T-helper 2 cell treated with Interferon-gamma antibody and Interleukin-4, amounts not matched to agents 5 μg/mL and 100 μg/mL, for 36 hours (primary cell): ENCODE results near the gene EXOC2.
A peak's percentile ranks its signal among the peaks of the same experiment; 100 is the strongest.
"Not testable (repeated sequence)": the region's sequence is repeated elsewhere in the genome, so short reads cannot be mapped to it uniquely, and the experiment has no call there.

Experiments
- DNase-seq: peaks from one replicate; pipeline ENCODE4 v3.0.0; 2021; ENCODE audit warnings: low spot score
- H3K27ac Mint-ChIP-seq: one replicate; pipeline ENCODE4 v1.8.0; 2021; ENCODE audit warnings: mild to moderate bottlenecking, mixed read lengths
- H3K27me3 Mint-ChIP-seq: one replicate; pipeline ENCODE4 v1.8.0; 2021; ENCODE audit warnings: low read depth, mixed read lengths
- H3K36me3 Mint-ChIP-seq: one replicate; pipeline ENCODE4 v1.8.0; 2021; ENCODE audit warnings: low read depth, mixed read lengths
- H3K4me1 Mint-ChIP-seq: one replicate; pipeline ENCODE4 v1.8.0; 2021; ENCODE audit warnings: low read depth, mixed read lengths
- H3K4me3 Mint-ChIP-seq: one replicate; pipeline ENCODE4 v1.8.0; 2022; ENCODE audit warnings: mild to moderate bottlenecking, moderate library complexity, mixed read lengths
- H3K9me3 Mint-ChIP-seq: one replicate; pipeline ENCODE4 v1.8.0; 2021; ENCODE audit warnings: mixed read lengths

The EXOC2 gene

DNA sequence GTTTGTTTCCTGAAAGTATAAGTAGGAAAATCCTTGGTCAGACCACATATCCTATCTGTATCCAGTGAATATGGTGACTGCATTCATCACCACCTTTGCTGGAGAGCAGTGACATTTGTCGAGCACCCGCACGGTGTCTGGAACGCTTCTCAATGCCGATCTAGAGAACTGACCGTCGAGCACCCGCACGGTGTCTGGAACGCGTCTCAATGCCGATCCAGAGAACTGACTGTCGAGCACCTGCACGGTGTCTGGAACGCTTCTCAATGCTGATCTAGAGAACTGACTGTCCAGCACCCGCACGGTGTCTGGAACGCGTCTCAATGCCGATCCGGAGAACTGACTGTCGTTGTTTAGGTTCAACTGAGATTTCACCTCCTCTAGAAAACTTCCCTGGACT, 103.8 kb downstream of the EXOC2 start:
- no peak overlapping the region for H3K27ac Mint-ChIP-seq
- H3K9me3 Mint-ChIP-seq, result no peaks in the 10 kb centered on the region
- peaks cover 39% of the 10 kb centered on the region for H3K4me1 Mint-ChIP-seq
- peaks cover 31% of the 10 kb centered on the region for H3K36me3 Mint-ChIP-seq
- no peaks in the 10 kb centered on the region for H3K27me3 Mint-ChIP-seq
- DNase-seq, result no peak
- H3K4me3 Mint-ChIP-seq, result no peak overlapping the region

DNA sequence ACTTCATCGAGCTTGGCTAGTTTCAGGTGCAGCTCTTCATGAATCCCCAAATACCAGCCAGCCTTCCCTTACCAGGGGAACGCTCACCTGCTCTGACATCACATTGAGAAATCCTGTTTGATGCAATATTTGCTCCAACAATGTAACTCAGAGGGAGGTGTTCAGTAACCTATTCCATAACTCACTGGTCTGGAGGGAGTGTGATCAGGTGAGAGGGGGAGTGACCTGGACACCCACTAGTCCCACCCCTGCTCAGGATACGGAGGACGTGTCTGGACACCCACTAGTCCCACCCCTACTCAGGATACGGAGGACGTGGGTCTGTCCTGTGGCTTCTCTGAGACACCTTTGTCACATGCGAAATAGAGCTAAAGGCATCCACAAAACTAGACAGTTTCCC, 106.4 kb downstream of the EXOC2 start:
- no peaks in the 10 kb centered on the region for H3K27me3 Mint-ChIP-seq
- H3K27ac Mint-ChIP-seq, result no peak overlapping the region
- H3K9me3 Mint-ChIP-seq, result no peaks in the 10 kb centered on the region
- no peak for DNase-seq
- H3K4me1 Mint-ChIP-seq, result peaks cover 42% of the 10 kb centered on the region
- H3K36me3 Mint-ChIP-seq, result peaks cover 23% of the 10 kb centered on the region
- no peak overlapping the region for H3K4me3 Mint-ChIP-seq

DNA sequence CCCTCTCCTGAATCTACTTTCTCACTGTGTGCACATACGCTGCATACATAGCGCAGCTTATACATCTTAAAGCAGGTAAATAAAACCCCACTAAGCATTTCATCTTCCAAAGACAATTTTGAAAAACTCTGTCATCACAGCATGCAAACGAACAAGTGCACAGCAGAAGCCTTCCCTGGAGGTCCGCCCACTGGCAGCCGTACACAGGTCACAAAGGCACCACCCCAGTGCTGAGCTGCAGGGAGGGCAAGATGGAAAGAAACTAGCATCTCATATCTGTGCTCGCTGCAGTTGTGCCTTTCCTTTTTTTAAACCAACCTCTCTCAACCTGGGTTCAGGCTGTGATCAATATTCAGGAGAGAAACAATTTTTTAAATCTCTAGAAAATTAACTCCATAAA, 109.3 kb downstream of the EXOC2 start:
- Mint-ChIP-seq H3K27ac (peak overlapping the region; percentile 29), H3K4me3 (peak overlapping the region; percentile 58), H3K27me3 (no peaks in the 10 kb centered on the region)

DNA sequence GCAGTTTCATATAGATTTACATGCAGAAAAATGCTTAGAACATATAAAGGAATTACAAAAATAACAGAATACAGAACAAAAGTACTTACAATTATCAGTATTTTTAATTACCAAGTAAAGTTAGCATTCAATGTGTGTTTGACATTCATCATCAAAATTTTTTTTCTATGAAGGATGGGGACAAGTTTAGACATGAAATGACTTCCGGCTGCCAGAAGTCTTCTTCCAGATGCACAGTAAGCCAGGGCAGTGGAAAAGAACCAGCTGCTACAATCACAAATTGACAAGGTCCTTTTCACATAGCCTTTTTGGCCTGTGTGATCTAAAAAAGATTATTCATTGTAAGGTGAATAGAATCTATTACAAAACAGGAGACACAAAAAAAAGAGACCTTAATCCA, 109.8 kb downstream of the EXOC2 start:
- no peaks in the 10 kb centered on the region for H3K9me3 Mint-ChIP-seq
- H3K4me1 Mint-ChIP-seq, result peaks cover 45% of the 10 kb centered on the region
- peaks cover 9% of the 10 kb centered on the region for H3K36me3 Mint-ChIP-seq
- no peaks in the 10 kb centered on the region for H3K27me3 Mint-ChIP-seq
- no peak overlapping the region for H3K27ac Mint-ChIP-seq
- H3K4me3 Mint-ChIP-seq, result no peak overlapping the region
- DNase-seq, result no peak

More for the DNA sequence above, 109.3 kb downstream of the EXOC2 start:
- no peak for DNase-seq
- Mint-ChIP-seq H3K9me3 (no peaks in the 10 kb centered on the region), H3K4me1 (peaks cover 40% of the 10 kb centered on the region), H3K36me3 (peaks cover 9% of the 10 kb centered on the region)

DNA sequence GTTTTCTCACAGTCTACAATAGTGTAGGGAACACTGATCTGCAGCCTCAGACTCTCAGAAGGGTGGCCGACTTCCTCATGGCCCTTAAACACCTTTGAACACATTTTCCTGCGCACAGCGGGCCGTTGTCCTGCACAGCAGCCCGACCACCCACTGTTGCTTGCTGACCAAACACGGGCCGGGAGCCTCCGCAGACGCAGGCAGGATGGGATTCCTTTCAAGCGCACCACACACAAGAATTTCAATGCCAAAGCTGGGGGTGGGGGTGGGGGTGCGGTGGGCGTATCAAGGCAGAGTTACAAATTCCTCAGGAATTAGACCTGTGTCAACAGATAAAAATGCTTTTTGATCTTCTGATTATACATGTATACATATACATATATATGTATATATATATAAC, 110.6 kb downstream of the EXOC2 start:
- Mint-ChIP-seq H3K4me3 (peak overlapping the region; percentile 67), H3K27me3 (no peaks in the 10 kb centered on the region), H3K9me3 (no peaks in the 10 kb centered on the region), H3K4me1 (peaks cover 51% of the 10 kb centered on the region), H3K36me3 (peaks cover 9% of the 10 kb centered on the region), H3K27ac (no peak overlapping the region)
- no peak for DNase-seq

DNA sequence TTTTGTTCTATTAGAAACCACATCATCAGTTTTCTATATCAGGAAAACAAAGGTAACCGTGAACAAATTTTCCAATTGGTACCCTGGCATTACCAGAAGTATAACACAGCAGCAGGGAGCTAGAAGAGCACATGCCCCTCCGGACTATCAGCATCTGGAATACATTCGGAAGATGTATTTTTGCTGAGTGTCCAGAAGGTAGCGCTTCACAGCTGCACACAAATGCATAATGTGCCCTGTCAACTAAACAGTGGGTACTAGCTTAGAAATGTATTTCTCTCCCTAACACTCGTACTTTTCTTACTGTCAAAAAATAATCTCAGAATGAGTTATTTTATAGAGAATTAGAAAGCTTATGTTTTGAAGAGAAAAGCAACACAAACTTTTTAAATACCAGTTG, 113.6 kb downstream of the EXOC2 start:
- Mint-ChIP-seq H3K36me3 (peaks cover 27% of the 10 kb centered on the region), H3K4me1 (peaks cover 46% of the 10 kb centered on the region), H3K9me3 (peaks cover 21% of the 10 kb centered on the region), H3K27ac (no peak overlapping the region), H3K4me3 (no peak overlapping the region), H3K27me3 (no peaks in the 10 kb centered on the region)
- no peak for DNase-seq

DNA sequence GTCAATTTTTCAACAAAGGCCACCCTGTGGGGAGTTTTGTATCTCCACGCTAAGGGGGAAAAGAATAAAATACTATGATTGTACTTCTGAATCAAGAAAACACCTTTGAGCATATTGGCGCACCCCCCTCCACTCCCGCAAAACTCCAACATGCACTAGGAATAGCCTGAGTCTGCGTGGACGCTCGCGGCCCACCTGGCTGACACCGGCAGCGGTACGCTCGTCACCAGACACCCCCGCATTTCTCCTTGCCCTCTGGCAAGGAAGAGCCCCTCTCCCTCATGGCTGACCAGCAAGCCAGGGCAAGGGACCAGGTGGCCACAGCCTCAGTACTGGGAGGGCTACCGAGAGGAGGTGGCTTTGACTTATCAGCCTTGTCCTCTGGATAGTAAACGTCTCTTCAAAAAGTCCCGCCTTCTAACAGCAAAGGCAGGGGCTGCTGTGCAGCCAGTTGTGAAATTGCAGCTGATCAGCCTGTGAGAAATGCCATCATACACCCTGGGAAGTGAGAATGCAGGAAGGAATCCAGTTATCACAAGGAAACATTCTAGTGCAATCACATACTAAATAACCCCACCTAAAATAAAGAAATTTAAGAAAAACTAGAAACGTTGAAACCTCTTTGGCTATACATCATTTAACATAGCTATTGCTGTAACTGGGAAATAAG, 120.2 kb downstream of the EXOC2 start:
- DNase-seq, result no peak
- H3K27ac Mint-ChIP-seq, result no peak overlapping the region
- peaks cover 29% of the 10 kb centered on the region for H3K9me3 Mint-ChIP-seq
- H3K4me3 Mint-ChIP-seq, result no peak overlapping the region
- peaks cover 45% of the 10 kb centered on the region for H3K4me1 Mint-ChIP-seq
- no peaks in the 10 kb centered on the region for H3K27me3 Mint-ChIP-seq
- H3K36me3 Mint-ChIP-seq, result peaks cover 68% of the 10 kb centered on the region

DNA sequence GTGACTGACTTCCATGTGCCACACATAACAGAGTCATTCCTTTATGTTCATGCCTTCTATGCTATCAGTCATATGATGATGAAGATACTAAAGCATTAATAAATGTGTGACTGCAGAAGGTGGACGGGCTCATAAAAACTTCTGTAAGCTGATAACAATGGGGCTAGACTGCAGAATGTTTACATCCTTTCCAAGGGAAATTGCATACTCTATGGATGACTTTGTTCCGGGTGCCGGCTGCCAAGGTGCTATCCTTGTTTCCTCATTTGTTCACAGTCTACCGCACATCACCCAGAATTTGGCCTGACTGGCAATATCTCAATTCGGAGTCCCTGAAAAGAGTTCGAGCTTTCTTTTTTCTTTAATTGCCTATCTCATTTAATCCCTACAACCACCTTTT, 121.0 kb downstream of the EXOC2 start:
- no peak overlapping the region for H3K4me3 Mint-ChIP-seq
- DNase-seq, result no peak
- peaks cover 71% of the 10 kb centered on the region for H3K36me3 Mint-ChIP-seq
- H3K9me3 Mint-ChIP-seq, result peaks cover 29% of the 10 kb centered on the region
- peaks cover 44% of the 10 kb centered on the region for H3K4me1 Mint-ChIP-seq
- no peaks in the 10 kb centered on the region for H3K27me3 Mint-ChIP-seq
- H3K27ac Mint-ChIP-seq, result no peak overlapping the region

DNA sequence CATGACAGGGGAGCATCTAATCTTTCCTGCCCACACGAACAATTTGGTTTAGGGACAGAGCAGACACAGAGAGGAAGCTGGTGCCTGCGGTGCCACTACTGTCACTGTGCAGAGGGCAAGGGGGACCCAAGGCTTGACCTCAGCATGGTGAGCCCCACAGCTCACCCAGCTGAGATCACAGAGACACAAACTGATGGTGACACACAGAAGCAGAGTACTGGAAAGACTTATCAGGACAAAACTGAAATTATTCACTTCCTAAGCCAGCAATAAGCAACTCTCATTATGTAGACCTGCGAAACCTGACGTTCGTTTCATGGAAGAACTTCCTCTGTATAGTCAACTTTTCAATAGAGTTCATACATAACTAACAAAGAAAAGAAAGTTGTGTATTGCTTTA, 122.1 kb downstream of the EXOC2 start:
- Mint-ChIP-seq H3K9me3 (peaks cover 21% of the 10 kb centered on the region), H3K27me3 (no peaks in the 10 kb centered on the region), H3K27ac (peak overlapping the region; percentile 46), H3K4me3 (peak overlapping the region; percentile 16), H3K36me3 (peaks cover 67% of the 10 kb centered on the region), H3K4me1 (peaks cover 47% of the 10 kb centered on the region)
- peak; percentile 49 for DNase-seq

DNA sequence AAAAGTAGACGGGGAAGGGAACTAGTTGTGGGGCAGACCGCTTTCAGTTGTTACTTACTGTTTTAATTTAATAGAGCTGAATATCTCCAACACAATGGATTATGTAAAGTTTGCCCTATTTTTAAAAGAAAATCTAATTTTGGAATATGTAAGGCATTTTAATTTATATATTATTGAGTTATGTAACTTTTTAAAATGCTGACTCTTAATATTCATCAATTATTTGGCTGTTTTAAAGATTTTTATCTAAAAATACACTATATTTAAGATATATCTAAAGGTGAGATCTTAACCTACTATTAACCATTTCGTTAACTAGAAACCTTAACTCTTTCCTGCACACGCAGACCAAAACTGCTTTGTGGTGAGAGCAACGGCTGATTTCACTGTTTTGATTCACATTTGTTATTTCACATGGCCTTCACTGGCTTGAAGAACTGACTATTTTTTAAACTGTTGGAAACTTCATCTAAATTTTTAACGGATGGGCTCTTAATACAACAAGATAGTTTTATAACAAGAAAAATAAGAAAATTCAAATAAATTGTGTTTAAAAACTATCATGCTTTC, 123.9 kb downstream of the EXOC2 start:
- peaks cover 51% of the 10 kb centered on the region for H3K4me1 Mint-ChIP-seq
- peak overlapping the region; percentile 86 for H3K27ac Mint-ChIP-seq
- H3K4me3 Mint-ChIP-seq, result peak overlapping the region; percentile 69
- no peak for DNase-seq
- no peaks in the 10 kb centered on the region for H3K27me3 Mint-ChIP-seq
- peaks cover 4% of the 10 kb centered on the region for H3K9me3 Mint-ChIP-seq
- peaks cover 58% of the 10 kb centered on the region for H3K36me3 Mint-ChIP-seq

DNA sequence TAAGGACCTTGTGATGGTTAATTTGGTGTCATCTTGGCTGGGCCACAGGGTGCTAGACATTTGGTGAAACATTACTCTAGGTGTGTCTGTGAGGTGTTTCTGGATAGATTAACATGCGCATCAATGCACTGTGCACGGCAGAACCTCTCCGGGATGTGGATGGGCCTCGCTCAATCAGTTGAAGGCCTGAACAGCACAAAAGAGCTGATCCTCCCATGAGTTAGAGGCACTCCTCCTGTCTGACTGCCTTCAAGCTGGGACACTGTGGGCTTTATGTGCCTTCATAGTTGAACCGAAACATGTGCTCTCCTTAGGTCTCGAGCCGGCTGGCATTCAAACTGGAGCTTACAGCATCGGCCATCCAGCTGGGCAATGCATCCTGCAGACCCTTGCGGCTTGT, 124.9 kb downstream of the EXOC2 start:
- Mint-ChIP-seq H3K27ac (peak overlapping the region; percentile 60), H3K4me1 (peaks cover 55% of the 10 kb centered on the region), H3K4me3 (no peak overlapping the region), H3K9me3 (no peaks in the 10 kb centered on the region), H3K36me3 (peaks cover 56% of the 10 kb centered on the region), H3K27me3 (no peaks in the 10 kb centered on the region)
- no peak for DNase-seq

DNA sequence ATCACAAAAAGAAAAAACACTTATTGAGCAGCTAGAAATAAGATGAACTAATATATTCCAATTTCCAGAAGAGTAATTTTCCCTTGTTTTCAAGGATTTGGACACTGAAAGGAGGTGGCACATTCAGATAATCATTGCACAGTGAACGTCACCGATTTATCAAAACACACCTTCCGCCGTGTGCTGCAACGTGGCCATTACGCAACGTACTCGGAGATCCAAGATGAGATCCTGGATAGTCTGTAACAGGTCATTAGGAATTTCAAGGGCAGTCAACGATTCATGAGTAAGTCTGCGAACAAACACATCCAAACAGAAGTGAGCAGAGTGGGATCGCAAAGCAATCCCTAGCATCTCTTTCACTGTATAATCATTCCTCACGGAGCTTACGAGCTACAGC, 129.1 kb downstream of the EXOC2 start:
- DNase-seq, result no peak
- H3K36me3 Mint-ChIP-seq, result peaks cover 62% of the 10 kb centered on the region
- no peak overlapping the region for H3K4me3 Mint-ChIP-seq
- peak overlapping the region; percentile 21 for H3K27ac Mint-ChIP-seq
- H3K4me1 Mint-ChIP-seq, result peaks cover 58% of the 10 kb centered on the region
- H3K9me3 Mint-ChIP-seq, result peaks cover 9% of the 10 kb centered on the region
- no peaks in the 10 kb centered on the region for H3K27me3 Mint-ChIP-seq

DNA sequence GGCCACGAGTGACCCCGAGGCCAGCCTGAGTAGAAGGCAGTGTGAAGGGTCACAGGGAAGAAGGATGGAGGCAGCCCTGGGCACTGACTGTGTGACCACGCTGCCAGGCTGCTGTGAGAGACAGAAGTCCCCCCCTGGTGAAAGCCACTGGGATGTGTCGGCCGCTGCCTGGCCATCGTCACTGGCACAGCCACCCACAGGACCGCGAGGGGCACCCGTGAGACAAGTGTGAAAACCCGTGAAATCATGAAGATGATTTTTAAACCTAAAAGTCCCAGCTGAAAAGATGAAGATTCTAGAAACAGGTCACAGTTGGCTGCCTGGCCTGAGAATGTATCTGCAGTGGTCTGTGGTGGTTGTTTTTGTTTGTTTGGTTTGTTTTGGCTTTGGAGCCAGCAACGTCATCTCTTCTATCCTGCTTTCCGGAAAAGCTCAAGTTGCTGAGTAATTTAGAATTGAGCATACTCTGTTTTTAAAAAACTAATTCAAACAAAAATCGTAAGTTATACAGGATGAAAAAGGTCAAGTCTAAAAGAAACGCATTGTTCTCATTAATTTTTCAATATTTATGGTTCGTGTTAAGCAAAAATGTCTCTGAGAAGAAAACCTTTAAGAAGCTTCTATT, 130.8 kb downstream of the EXOC2 start:
- Mint-ChIP-seq H3K4me1 (peaks cover 54% of the 10 kb centered on the region), H3K27me3 (no peaks in the 10 kb centered on the region), H3K9me3 (peaks cover 9% of the 10 kb centered on the region), H3K4me3 (peak overlapping the region; percentile 43), H3K36me3 (peaks cover 58% of the 10 kb centered on the region), H3K27ac (peak overlapping the region; percentile 67)
- DNase-seq, result no peak

DNA sequence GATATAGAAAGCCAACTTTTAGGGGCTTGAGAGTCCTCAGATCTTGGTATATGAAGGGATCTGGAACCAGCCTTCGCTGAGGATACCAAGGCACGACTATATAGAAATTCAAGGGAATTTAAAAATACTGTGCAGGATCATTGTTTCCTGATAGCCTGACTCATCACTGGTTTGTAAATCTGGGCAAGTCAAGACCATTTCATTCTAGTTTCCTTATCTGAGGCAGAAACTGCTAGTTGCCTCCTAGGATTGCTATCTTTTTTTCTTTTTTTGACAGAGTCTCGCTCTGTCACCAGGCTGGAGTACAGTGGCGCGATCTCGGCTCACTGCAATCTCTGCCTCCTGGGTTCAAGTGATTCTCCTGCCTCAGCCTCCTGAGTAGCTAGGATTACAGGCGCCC, 131.6 kb downstream of the EXOC2 start:
- not testable (repeated sequence) for DNase-seq, H3K27me3 Mint-ChIP-seq, H3K9me3 Mint-ChIP-seq
- H3K4me1 Mint-ChIP-seq, result peaks cover 51% of the 10 kb centered on the region
- H3K36me3 Mint-ChIP-seq, result peaks cover 59% of the 10 kb centered on the region
- H3K4me3 Mint-ChIP-seq, result peak overlapping the region; percentile 43
- H3K27ac Mint-ChIP-seq, result peak overlapping the region; percentile 62
